Adrenal gland (tissue), 12 donors: ENCODE measurements around the gene BRK1. TPM values are rescaled to one million over a fixed set of nuclear protein-coding genes. Genes with fewer than 3 reads are reported as not detected.
"Not testable (repeated sequence)": the region's sequence is repeated elsewhere in the genome, so short reads cannot be mapped to it uniquely, and the experiment has no call there.

Experiments used
- DNase-seq, 7 donors: peaks; one replicate each; pipeline ENCODE4 v3.0.0-alpha.2; 2019 to 2020
- H3K27ac ChIP-seq, 5 donors: fragments of 200-600 bp; sonication (generic) in 4 of 5; 1 replicate in 3 of 5; 2 replicates in 2 of 5; pipeline versions ENCODE4 v1.5.1 to v1.8.0; 2016 to 2020; ENCODE audit warnings: mild to moderate bottlenecking in 1 of 5
- H3K27me3 ChIP-seq: fragments of 200-600 bp; 2 replicates; pipeline ENCODE4 v1.8.0; 2021
- H3K36me3 ChIP-seq, 2 donors: fragments of 200-600 bp; replicated peaks in 1 of 2; 1 replicate in 1 of 2; 2 replicates in 1 of 2; pipeline versions ENCODE4 v1.5.1 to v1.8.0; 2018 to 2022
- H3K4me1 ChIP-seq, 2 donors: fragments of 200-600 bp; replicated peaks in 1 of 2; 1 replicate in 1 of 2; 2 replicates in 1 of 2; pipeline versions ENCODE4 v1.5.1 to v1.8.0; 2018 to 2021
- H3K4me3 ChIP-seq, 4 donors: fragments of 200-600 bp; sonication (generic) in 3 of 4; one replicate each; pipeline ENCODE4 v1.5.1; 2016 to 2018
- H3K9me3 ChIP-seq, 3 donors: fragments of 200-600 bp; sonication (generic) in 1 of 3; replicated peaks in 1 of 3; 1 replicate in 2 of 3; 2 replicates in 1 of 3; pipeline versions ENCODE4 v1.5.1 to v1.8.0; 2016 to 2021
- CTCF ChIP-seq, 6 experiments: fragments of 450-650 bp in 4 of 6; fragments of 200-600 bp in 2 of 6; sonication (generic) in 1 of 6; IDR thresholded peaks; 1 replicate in 5 of 6; 2 replicates in 1 of 6; pipeline versions ENCODE4 v1.5.1 to v1.8.0; 2016 to 2021; ENCODE audit warnings: antibody characterized with exemption in 6 of 6, mild to moderate bottlenecking in 2 of 6, moderate library complexity in 1 of 6
- POLR2A ChIP-seq, 2 donors: fragments of 450-650 bp; IDR thresholded peaks; one replicate each; pipeline ENCODE4 v1.6.1; 2017; ENCODE audit warnings: antibody characterized with exemption in 2 of 2, mild to moderate bottlenecking in 2 of 2, moderate library complexity in 1 of 2
- WGBS, 4 donors: extraction: QIAGEN DNeasy Blood & Tissue Kit in 2 of 4; methylation state at CpG; one replicate each; pipeline versions ENCODE4 v1.1.5 to v1.1.7; 2013 to 2017; 5-methylcytosine and 5-hydroxymethylcytosine counted together
- intact Hi-C, 2 donors: fragments of 100-400 bp; cut with DNase I; formaldehyde crosslinking; loops; one replicate each; pipeline versions ENCODE4 v1.14.1 to v1.15.0; 2022 to 2023
- polyA plus RNA-seq, 3 donors: library from polyadenylated mRNA; stranded (reverse); fragments of 200-250 nt in 2 of 3; fragments of 350-450 nt in 1 of 3; fragmentation: Illumina TruSeq in 1 of 3; extraction: RNeasy Lipid Tissue Mini Kit (QIAGEN cat#74804) in 1 of 3; gene quantifications; one replicate each; pipeline ENCODE4 v1.2.3, GENCODE V29; 2013 to 2014
- total RNA-seq, 9 donors: library from RNA; depleted of rRNA in 4 of 9; stranded (reverse); fragments of >200 nt in 4 of 9; fragments of 120-200 nt in 1 of 9; fragmentation: NEBNext Ultra II Directional in 1 of 9; extraction: Animal tissue kit (Norgen Biotek cat#: 25700) in 1 of 9; gene quantifications; one replicate each; pipeline versions ENCODE4 v1.1.0 to v1.2.4, GENCODE V29; 2013 to 2023
- donor health status: healthy with polysubstance abuse.
- donor health status: Bipolar disorder and iron deficiency.
- donor health status: DM: yes; HTN: yes; CAD: no.
- donor health status: DM: no; HTN: no; CAD: no.
- donor health status: DM: no; HTN: no; CAD: no.
- donor health status: DM: yes; HTN: yes; CAD: no.

BRK1 gene
- total and polyA plus RNA-seq, 12 donors, result 41.7 to 171 (median 109) TPM

DNA sequence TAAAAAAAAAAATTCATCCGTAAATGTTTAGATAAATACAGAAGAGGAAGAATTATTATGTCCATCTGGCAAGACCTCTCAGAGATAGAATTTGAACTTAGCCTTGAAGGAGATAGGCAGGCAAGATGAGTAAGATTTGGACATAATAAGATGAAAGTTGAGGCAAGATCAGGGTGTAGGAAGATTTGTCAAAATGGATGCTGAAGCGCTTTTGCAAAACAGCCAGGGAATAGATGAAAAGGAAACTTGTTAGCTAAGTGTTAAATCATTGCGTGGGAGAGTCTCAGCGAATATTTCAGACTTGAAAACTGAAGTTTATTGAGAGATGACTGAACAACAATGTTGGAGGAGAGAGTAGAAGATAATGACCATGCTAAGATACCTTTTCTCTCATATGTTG is 7.2 kb downstream of the BRK1 start:
- no peak for TF ChIP-seq CTCF (IDR thresholded peaks at IDR 0.05)
- TF ChIP-seq POLR2A (IDR thresholded peaks at IDR 0.05), result no peak
- H3K4me3 ChIP-seq, result no peak overlapping the region
- H3K9me3 ChIP-seq, result no peaks in the 10 kb centered on the region
- intact Hi-C loops, result no loop called here
- peaks cover 0 to 25% of the 10 kb centered on the region in 2 donors for H3K36me3 ChIP-seq
- peaks cover 0 to 5% of the 10 kb centered on the region in 2 donors for H3K4me1 ChIP-seq
- no peak for DNase-seq
- H3K27me3 ChIP-seq, result no peaks in the 10 kb centered on the region
- 69 to 82% (median 81%) methylated on average over 4 of the region's 4 CpGs for WGBS, 4 donors
- no peak overlapping the region for H3K27ac ChIP-seq

DNA sequence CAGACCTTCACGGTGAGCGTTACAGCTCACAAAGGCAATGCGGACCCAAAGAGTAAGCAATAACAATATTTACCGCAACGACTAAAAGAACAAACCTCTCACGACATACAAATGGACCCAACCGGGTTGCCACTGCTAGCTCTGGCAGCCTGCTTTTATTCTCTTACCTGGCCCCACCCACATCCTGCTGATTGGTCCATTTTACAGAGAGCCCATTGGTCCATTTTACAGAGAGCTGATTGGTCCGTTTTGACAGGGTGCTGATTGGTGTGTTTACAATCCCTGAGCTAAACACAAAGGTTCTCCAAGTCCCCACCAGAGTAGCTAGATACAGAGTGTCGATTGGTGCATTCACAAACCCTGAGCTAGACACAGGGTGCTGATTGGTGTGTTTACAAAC is 20.4 kb downstream of the BRK1 start:
- H3K9me3 ChIP-seq, DNase-seq, intact Hi-C loops, H3K4me1 ChIP-seq, H3K4me3 ChIP-seq, H3K27ac ChIP-seq, H3K36me3 ChIP-seq, H3K27me3 ChIP-seq: not testable (repeated sequence)
- WGBS, 4 donors, result 88 to 92% (median 91%) methylated on average over 8 to 9 of the region's 9 CpGs

GRCh38 chr3:10136426-10137005 is 21.0 kb downstream of the BRK1 start:
- H3K27ac ChIP-seq, result no peak overlapping the region
- H3K27me3 ChIP-seq, result no peaks in the 10 kb centered on the region
- H3K9me3 ChIP-seq, result no peaks in the 10 kb centered on the region
- no peaks in the 10 kb centered on the region for H3K36me3 ChIP-seq
- 74 to 87% (median 84%) methylated on average over 8 to 25 of the region's 25 CpGs for WGBS, 4 donors
- no peak for TF ChIP-seq POLR2A (IDR thresholded peaks at IDR 0.05)
- no peak for TF ChIP-seq CTCF (IDR thresholded peaks at IDR 0.05)
- H3K4me3 ChIP-seq, result no peak overlapping the region
- no peak for DNase-seq
- no peaks in the 10 kb centered on the region for H3K4me1 ChIP-seq
- intact Hi-C loops, result no loop called here

GRCh38 chr3:10137178-10137577 is 21.7 kb downstream of the BRK1 start:
- H3K27ac ChIP-seq, result no peak overlapping the region
- DNase-seq, result no peak
- H3K9me3 ChIP-seq, result no peaks in the 10 kb centered on the region
- no peaks in the 10 kb centered on the region for H3K27me3 ChIP-seq
- 81 to 93% (median 90%) methylated on average over 4 of the region's 4 CpGs for WGBS, 4 donors
- no peaks in the 10 kb centered on the region for H3K4me1 ChIP-seq
- intact Hi-C loops, result no loop called here
- no peaks in the 10 kb centered on the region for H3K36me3 ChIP-seq
- TF ChIP-seq CTCF (IDR thresholded peaks at IDR 0.05), result no peak
- no peak for TF ChIP-seq POLR2A (IDR thresholded peaks at IDR 0.05)
- no peak overlapping the region for H3K4me3 ChIP-seq

GRCh38 chr3:10140996-10141546 is 25.6 kb downstream of the BRK1 start:
- H3K27ac ChIP-seq, result peak overlapping the region in 2 of 5 donors; percentile 94 to 96
- H3K4me1 ChIP-seq, result peaks cover 18 to 28% of the 10 kb centered on the region in 2 donors
- peak in 1 of 7 donors; percentile 7 for DNase-seq
- peak overlapping the region in 1 of 4 donors; percentile 79 for H3K4me3 ChIP-seq
- intact Hi-C loops, result loop anchor here in 1 of 2 donors (10.0 kb wide), 1 partner anchor 296 kb away; the partner anchor contains the start of gene RPUSD3
- no peaks in the 10 kb centered on the region for H3K9me3 ChIP-seq
- 69 to 77% (median 73%) methylated on average over 23 of the region's 23 CpGs for WGBS, 4 donors
- H3K36me3 ChIP-seq, result no peaks in the 10 kb centered on the region
- H3K27me3 ChIP-seq, result no peaks in the 10 kb centered on the region
- TF ChIP-seq CTCF (IDR thresholded peaks at IDR 0.05) (peak in 1 of 6 experiments; percentile 12), POLR2A (IDR thresholded peaks at IDR 0.05) (no peak)
